Measurements from ENCODE around the gene KLF15. TPM values are rescaled to one million over a fixed set of nuclear protein-coding genes. Genes with fewer than 3 reads are reported as not detected.

KLF15 gene
- total and polyA plus RNA-seq, 2 of the 4 experiments (the other 2 are of a cell fraction), result 0.18 to 0.24 TPM

- Histone ChIP-seq H4K20me1 (ENCODE audit: insufficient read depth, low read length) (no peaks in the 10 kb centered on the region), H3K9me3 (ENCODE audit: control insufficient read depth, insufficient read depth, low read length) (peaks cover 8% of the 10 kb centered on the region), H2AFZ (replicated peaks; ENCODE audit: low read length, poor library complexity) (no peak overlapping the region), H3K56ac (ENCODE audit: extremely low read depth, insufficient read depth, low read length) (no peak overlapping the region), H3K27ac (ENCODE audit: insufficient read depth, low read length) (no peak overlapping the region), H3K36me3 (ENCODE audit: control insufficient read depth, insufficient read depth, low read length) (no peaks in the 10 kb centered on the region), H3K9ac (ENCODE audit: low read depth, low read length) (no peak overlapping the region), H3K4ac (ENCODE audit: low read depth, low read length) (no peak overlapping the region), H2AK9ac (replicated peaks; ENCODE audit: low read depth, low read length, poor library complexity) (no peak overlapping the region), H2AK5ac (ENCODE audit: low read depth, low read length) (no peak overlapping the region), H2BK5ac (ENCODE audit: low read depth, low read length, poor library complexity, severe bottlenecking) (no peak overlapping the region), H4K91ac (ENCODE audit: insufficient read depth, low read depth, low read length) (no peak overlapping the region), H3K4me3 (ENCODE audit: insufficient read depth, low read depth, low read length) (no peak overlapping the region), H4K8ac (ENCODE audit: low read depth in 2 of 2, low read length in 2 of 2) (no peak overlapping the region), H3K9me1 (ENCODE audit: insufficient read depth, low read length) (no peaks in the 10 kb centered on the region), H2BK15ac (ENCODE audit: low read depth, low read length) (no peak overlapping the region), H3K4me1 (ENCODE audit: control insufficient read depth, insufficient read depth, low read length) (no peaks in the 10 kb centered on the region), H4K5ac (ENCODE audit: low read depth, low read length) (no peak overlapping the region), H2BK120ac (ENCODE audit: low read depth, low read length) (no peak overlapping the region), H3K23ac (ENCODE audit: low read depth, low read length) (no peak overlapping the region), H2BK20ac (ENCODE audit: low read depth, low read length) (no peak overlapping the region), H3K14ac (replicated peaks; ENCODE audit: low read depth, low read length) (no peak overlapping the region), H3K27me3 (ENCODE audit: control insufficient read depth, insufficient read depth, low read length) (peaks cover 26% of the 10 kb centered on the region), H3K79me1 (ENCODE audit: low read depth in 1 of 2, low read length in 2 of 2) (no peaks in the 10 kb centered on the region), H3K18ac (ENCODE audit: low read depth, low read length) (no peak overlapping the region), H3K4me2 (ENCODE audit: low read depth, low read length) (no peak overlapping the region)
- BruUV-seq (replicated peaks), result no TSS peak
- dilution Hi-C loops (cut with HindIII; ENCODE audit: low sequenced_read_pairs, unreplicated experiment), result no loop called here
- ChIA-PET POLR2A (ENCODE audit: unreplicated experiment) (interaction anchor here (0.6 kb wide), 1 partner anchor 712 kb away, joined by 4 read pairs; no protein-coding TSS in a partner anchor), CTCF (no interaction called here)
- intact Hi-C loops (cut with micrococcal nuclease), result no loop called here
- ATAC-seq (ENCODE audit: low read depth) (no peak), DNase-seq (no peak)
- no peak for TF ChIP-seq SMC3 (IDR thresholded peaks at IDR 0.05; ENCODE audit: low read depth, low read length)
- no peak for TF ChIP-seq FOS (IDR thresholded peaks at IDR 0.05; ENCODE audit: low read depth, low read length)
- in situ Hi-C loops (cut with MboI; ENCODE audit: low sequenced_read_pairs), result loop anchor here (25.0 kb wide), 1 partner anchor 420 kb away; the partner anchor contains the start of gene ROPN1B
- no CpG with 5 or more reads among the region's 2 CpGs for WGBS, 2 experiments (ENCODE audit: extremely low coverage in 2 of 2, insufficient read length in 1 of 2)
These were observed 24.8 kb upstream of the KLF15 start for GRCh38 chr3:126381966-126382365.
